K562 (cell line): ENCODE results near the gene HNRNPLL. TPM values are rescaled to one million over a fixed set of nuclear protein-coding genes. Genes with fewer than 3 reads are reported as not detected.

ENCODE experiments used
- ATAC-seq: fragments of 200-7000 bp; cut with Tn5 transposase; 3 replicates; pipeline ENCODE4 v1.9.1; 2020; ENCODE audit warnings: moderate library complexity
- BruUV-seq: library from RNA; stranded (reverse); fragments of 400-500 nt; replicated peaks from 2 replicates; lab custom pipeline; 2021; lab: Mats Ljungman, UMichigan
- CTCF ChIA-PET: fragments of 300-600 bp; formaldehyde crosslinking; extraction: SDS; loops from one replicate; lab custom pipeline; 2021; ENCODE audit warnings: low intra/inter-chr PET ratio; lab: Yijun Ruan, JAX
- POLR2A ChIA-PET: fragments of 300-600, 350-650 bp; sonication (Branson Sonifier 250); formaldehyde crosslinking; extraction: SDS; loops from one replicate; lab custom pipeline; 2021; ENCODE audit warnings: antibody characterized with exemption, inconsistent platforms; lab: Yijun Ruan, JAX
- DNase-seq, 4 experiments: peaks; one replicate each; pipeline versions ENCODE4 v3.0.0 to v3.0.0-alpha.2; 2011 to 2018; ENCODE audit warnings: low spot score in 3 of 4, mixed read lengths in 3 of 4; ENCODE audit errors: extremely low read depth in 1 of 4
- FAIRE-seq: peaks from 2 replicates; lab custom pipeline; 2011; peaks lifted over from hg19 to GRCh38; lab: Jason Lieb, UNC
- H2AFZ ChIP-seq: 2 replicates; pipeline ENCODE4 v1.6.0; 2011; ENCODE audit warnings: low read depth, low read length, control low read depth, inconsistent platforms
- H3K27ac ChIP-seq: fragments of 200-600 bp; 3 replicates; pipeline ENCODE4 v1.8.0; 2011; ENCODE audit warnings: low read depth, mild to moderate bottlenecking, control low read depth, inconsistent platforms, low read length, moderate library complexity, mixed read lengths; ENCODE audit errors: extremely low read depth
- H3K27me3 ChIP-seq, 2 experiments: fragments of 300-600 bp in 1 of 2; 2 replicates in 1 of 2; 3 replicates in 1 of 2; pipeline versions ENCODE4 v1.6.0 to v1.8.0; 2011; ENCODE audit warnings: inconsistent platforms in 2 of 2, low read length in 2 of 2, mild to moderate bottlenecking in 1 of 2, mixed read lengths in 1 of 2, moderate library complexity in 1 of 2; ENCODE audit not compliant: control insufficient read depth in 2 of 2, insufficient read depth in 2 of 2
- H3K36me3 ChIP-seq: fragments of 300-600 bp; 3 replicates; pipeline ENCODE4 v1.8.0; 2011; ENCODE audit warnings: mild to moderate bottlenecking, low read length, inconsistent platforms; ENCODE audit not compliant: control insufficient read depth, insufficient read depth
- H3K4me1 ChIP-seq, 2 experiments: fragments of 200-600 bp in 1 of 2; replicated peaks in 1 of 2; 2 replicates in 1 of 2; 3 replicates in 1 of 2; pipeline versions ENCODE4 v1.5.1 to v1.8.0; 2011; ENCODE audit warnings: inconsistent platforms in 2 of 2, low read length in 2 of 2, mild to moderate bottlenecking in 1 of 2, mixed read lengths in 1 of 2, moderate library complexity in 1 of 2; ENCODE audit not compliant: control insufficient read depth in 2 of 2, insufficient read depth in 2 of 2
- H3K4me2 ChIP-seq: 2 replicates; pipeline ENCODE4 v1.6.1; 2011; ENCODE audit warnings: low read length, control low read depth, inconsistent platforms, mixed read lengths; ENCODE audit not compliant: insufficient read depth
- H3K4me3 ChIP-seq: fragments of 200-600 bp; sonication (generic), shearing (Covaris generic); 2 replicates; pipeline ENCODE4 v1.5.1; 2016; ENCODE audit warnings: control low read depth, inconsistent platforms
- H3K79me2 ChIP-seq: fragments of 200-600 bp; 3 replicates; pipeline ENCODE4 v1.8.0; 2011; ENCODE audit warnings: low read length, inconsistent platforms; ENCODE audit not compliant: control insufficient read depth, insufficient read depth
- H3K9ac ChIP-seq, 2 experiments: 2 replicates each; pipeline versions ENCODE4 v1.6.0 to v1.6.1; 2011; ENCODE audit warnings: low read depth in 2 of 2, low read length in 2 of 2, control low read depth in 1 of 2, inconsistent platforms in 1 of 2, mild to moderate bottlenecking in 1 of 2, mixed read lengths in 1 of 2; ENCODE audit not compliant: insufficient read depth in 1 of 2
- H3K9me1 ChIP-seq: one replicate; pipeline ENCODE4 v1.6.0; 2011; ENCODE audit warnings: inconsistent platforms, mild to moderate bottlenecking, low read length, moderate library complexity; ENCODE audit not compliant: control insufficient read depth, insufficient read depth
- H3K9me3 ChIP-seq: replicated peaks from 2 replicates; pipeline ENCODE4 v1.5.1; 2011; ENCODE audit warnings: low read depth, low read length, inconsistent platforms; ENCODE audit not compliant: control insufficient read depth, insufficient read depth
- H4K20me1 ChIP-seq: replicated peaks from 2 replicates; pipeline ENCODE4 v1.6.1; 2011; ENCODE audit warnings: low read length, inconsistent platforms, mixed read lengths; ENCODE audit not compliant: control insufficient read depth, insufficient read depth
- CBX3 ChIP-seq, 2 experiments: IDR thresholded peaks; 1 replicate in 1 of 2; 2 replicates in 1 of 2; pipeline ENCODE4 v1.6.1; 2012; ENCODE audit warnings: inconsistent platforms in 2 of 2, low read length in 2 of 2, borderline replicate concordance in 1 of 2, control low read depth in 1 of 2
- FOXA1 ChIP-seq: fragments of 450-650 bp; IDR thresholded peaks from 2 replicates; pipeline ENCODE4 v1.6.1; 2016; ENCODE audit warnings: mild to moderate bottlenecking, borderline replicate concordance
- NR2F6 ChIP-seq: fragments of 450-650 bp; formaldehyde crosslinking; IDR thresholded peaks from 2 replicates; pipeline ENCODE4 v1.4.0; 2020; ENCODE audit warnings: mild to moderate bottlenecking
- RAD21 ChIP-seq, 2 experiments: fragments of 250-450 bp in 1 of 2; fragments of 450-650 bp in 1 of 2; sonication (Bioruptor Pico) in 1 of 2; formaldehyde crosslinking in 1 of 2; IDR thresholded peaks in 1 of 2; conservative IDR thresholded peaks in 1 of 2; 2 replicates each; pipeline versions ENCODE4 v1.4.0 to v1.8.0; 2020 to 2022; ENCODE audit warnings: mild to moderate bottlenecking in 2 of 2, moderate library complexity in 1 of 2
- RFX7 ChIP-seq: fragments of 250-450 bp; sonication (Bioruptor Pico); IDR thresholded peaks from 2 replicates; pipeline ENCODE4 v1.5.1; 2021; ENCODE audit warnings: mild to moderate bottlenecking
- ZKSCAN3 ChIP-seq: fragments of 250-450 bp; sonication (Bioruptor Pico); IDR thresholded peaks from 2 replicates; pipeline ENCODE4 v1.4.0; 2020
- ZNF217 ChIP-seq: sonication (generic); formaldehyde crosslinking; IDR thresholded peaks from 2 replicates; pipeline ENCODE4 v1.8.0; 2022; ENCODE audit warnings: mild to moderate bottlenecking, missing genetic modification reagents
- ZNF589 ChIP-seq: fragments of 200-800 bp; sonication (Bioruptor generic); IDR thresholded peaks from 2 replicates; pipeline ENCODE4 v1.6.1; 2016; ENCODE audit warnings: low read depth, missing genetic modification characterization, missing compliant biosample characterization
- ZNF766 ChIP-seq: fragments of 200-800 bp; sonication (Bioruptor generic); conservative IDR thresholded peaks from 2 replicates; pipeline ENCODE4 v1.6.1; 2016; ENCODE audit warnings: missing genetic modification characterization, missing compliant biosample characterization
- WGBS: fragments of 100-300 bp; shearing (Covaris generic); methylation state at CpG from one replicate; pipeline ENCODE4 v1.1.6; 2016; ENCODE audit warnings: low coverage, mixed read lengths; ENCODE audit not compliant: insufficient coverage; ENCODE audit errors: missing lambda C conversion rate; 5-methylcytosine and 5-hydroxymethylcytosine counted together
- in situ Hi-C: fragments of 300-500 bp; cut with MboI; formaldehyde crosslinking; loops from 4 replicates; pipeline ENCODE4 v1.15.0; 2018; ENCODE audit warnings: inconsistent platforms, mixed read lengths
- intact Hi-C: fragments of 100-400 bp; cut with micrococcal nuclease; formaldehyde crosslinking; loops from 2 replicates; pipeline ENCODE4 v1.14.2; 2022
- polyA plus RNA-seq, 8 experiments: library from polyadenylated mRNA; depleted of rRNA in 4 of 8; stranded (reverse) in 5 of 8; unstranded in 3 of 8; fragments of >200 nt; fragmentation: Nextera tagmentation in 2 of 8; fragmentation: Illumina TruSeq in 1 of 8; extraction: Ambion mirVana in 2 of 8; extraction: Trizol in 1 of 8; gene quantifications; 2 replicates each; pipeline versions ENCODE4 v1.2.1 to v1.2.3, GENCODE V29; 2011 to 2014; ENCODE audit warnings: inconsistent platforms in 1 of 8, missing spikeins in 1 of 8
- total RNA-seq, 7 experiments: library from RNA; depleted of rRNA in 6 of 7; stranded (reverse); fragments of >200 nt in 6 of 7; fragmentation: Illumina TruSeq in 2 of 7; extraction: Trizol in 2 of 7; gene quantifications; 2 replicates each; pipeline versions ENCODE4 v1.2.1 to v1.2.3, GENCODE V29; 2011 to 2021; ENCODE audit warnings: low replicate concordance in 1 of 7
- TF ChIP-seq, protein P1 (sequence below): IDR thresholded peaks from 3 replicates; pipeline ENCODE4 v1.6.1; 2011; ENCODE audit warnings: borderline replicate concordance, mild to moderate bottlenecking; ENCODE audit not compliant: insufficient read length, insufficient read depth
- TF ChIP-seq, protein P2 (sequence below): sonication (generic); formaldehyde crosslinking; IDR thresholded peaks from 2 replicates; pipeline ENCODE4 v1.5.0; 2020; ENCODE audit warnings: missing genetic modification reagents
- TF ChIP-seq, protein P3 (sequence below), 3 experiments: fragments of 200-800 bp in 1 of 3; sonication (Bioruptor generic) in 1 of 3; sonication (generic) in 1 of 3; formaldehyde crosslinking in 1 of 3; IDR thresholded peaks; 2 replicates each; pipeline versions ENCODE4 v1.6.1 to v1.8.0; 2016 to 2022; ENCODE audit warnings: mild to moderate bottlenecking in 2 of 3, missing compliant biosample characterization in 2 of 3, missing genetic modification characterization in 2 of 3, missing genetic modification reagents in 1 of 3

The HNRNPLL gene
- total and polyA plus RNA-seq, 9 of the 15 experiments (the other 6 are each of a cell fraction or from before 2014, with no cell fraction given), result 19.8 to 135 (median 57.8) TPM

- H3K27ac ChIP-seq, result no peak overlapping the region
- no peak for FAIRE-seq
- POLR2A ChIA-PET, result interaction anchor here (0.8 to 1.9 kb wide), 3 partner anchors 10 to 227 kb away, joined by 3 to 7 read pairs (median 3); partner anchors contain the start of gene SRSF7
- TF ChIP-seq RAD21 (CRISPR knock-in tag; conservative IDR thresholded peaks at IDR 0.05 in 1 of 2, IDR thresholded peaks at IDR 0.05 in 1 of 2) (peak; percentile 43 to 66), NR2F6 (CRISPR knock-in tag) (no peak), ZNF217 (no peak), ZNF766 (CRISPR knock-in tag) (no peak), FOXA1 (no peak), RFX7 (CRISPR knock-in tag) (no peak), CBX3 (IDR thresholded peaks at IDR 0.05; ENCODE audit: borderline replicate concordance in 1 of 2, low read length in 2 of 2) (0 out of 3 replicates have a peak, but pooled peaks of 1 of the 2 experiments have one; percentile 41), ZNF589 (CRISPR knock-in tag) (no peak), ZKSCAN3 (no peak)
- TF ChIP-seq, protein P1, sequence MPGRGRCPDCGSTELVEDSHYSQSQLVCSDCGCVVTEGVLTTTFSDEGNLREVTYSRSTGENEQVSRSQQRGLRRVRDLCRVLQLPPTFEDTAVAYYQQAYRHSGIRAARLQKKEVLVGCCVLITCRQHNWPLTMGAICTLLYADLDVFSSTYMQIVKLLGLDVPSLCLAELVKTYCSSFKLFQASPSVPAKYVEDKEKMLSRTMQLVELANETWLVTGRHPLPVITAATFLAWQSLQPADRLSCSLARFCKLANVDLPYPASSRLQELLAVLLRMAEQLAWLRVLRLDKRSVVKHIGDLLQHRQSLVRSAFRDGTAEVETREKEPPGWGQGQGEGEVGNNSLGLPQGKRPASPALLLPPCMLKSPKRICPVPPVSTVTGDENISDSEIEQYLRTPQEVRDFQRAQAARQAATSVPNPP, result no peak
- TF ChIP-seq, protein P2, sequence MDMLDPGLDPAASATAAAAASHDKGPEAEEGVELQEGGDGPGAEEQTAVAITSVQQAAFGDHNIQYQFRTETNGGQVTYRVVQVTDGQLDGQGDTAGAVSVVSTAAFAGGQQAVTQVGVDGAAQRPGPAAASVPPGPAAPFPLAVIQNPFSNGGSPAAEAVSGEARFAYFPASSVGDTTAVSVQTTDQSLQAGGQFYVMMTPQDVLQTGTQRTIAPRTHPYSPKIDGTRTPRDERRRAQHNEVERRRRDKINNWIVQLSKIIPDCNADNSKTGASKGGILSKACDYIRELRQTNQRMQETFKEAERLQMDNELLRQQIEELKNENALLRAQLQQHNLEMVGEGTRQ (CRISPR knock-in tag), result peak; percentile 52; the same call in 1 of the 2 replicates
- TF ChIP-seq, protein P3, sequence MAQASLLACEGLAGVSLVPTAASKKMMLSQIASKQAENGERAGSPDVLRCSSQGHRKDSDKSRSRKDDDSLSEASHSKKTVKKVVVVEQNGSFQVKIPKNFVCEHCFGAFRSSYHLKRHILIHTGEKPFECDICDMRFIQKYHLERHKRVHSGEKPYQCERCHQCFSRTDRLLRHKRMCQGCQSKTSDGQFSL (CRISPR knock-in tag; IDR thresholded peaks at IDR 0.05), result no peak
- TF ChIP-seq, protein P3 (tag; IDR thresholded peaks at IDR 0.05), result no peak
Observed at GRCh38 chr2:38523728-38524437, 78.8 kb downstream of the HNRNPLL start.

More at GRCh38 chr2:38523728-38524437, 78.8 kb downstream of the HNRNPLL start:
- Histone ChIP-seq H3K9ac (no peak overlapping the region), H3K4me1 (peaks cover 0 to 5% of the 10 kb centered on the region in 2 experiments; a peak in 3 of 5 replicates), H3K4me2 (no peak overlapping the region), H3K36me3 (no peaks in the 10 kb centered on the region), H2AFZ (peak overlapping the region; percentile 35), H4K20me1 (no peaks in the 10 kb centered on the region), H3K9me1 (no peaks in the 10 kb centered on the region), H3K9me3 (no peaks in the 10 kb centered on the region), H3K79me2 (no peaks in the 10 kb centered on the region), H3K27me3 (no peaks in the 10 kb centered on the region), H3K4me3 (no peak overlapping the region)
- in situ Hi-C loops (no loop called here), intact Hi-C loops (no loop called here)
- CTCF ChIA-PET, result interaction anchor here (1.1 kb wide), 1 partner anchor 209 kb away, joined by 5 read pairs; no protein-coding TSS in a partner anchor
- no TSS peak for BruUV-seq
- ATAC-seq, result peak; percentile 90
- peak; percentile 66 to 78 (median 78) for DNase-seq
- WGBS, result 22% methylated on average over 10 of the region's 11 CpGs
